Liver (tissue), 9 donors: ENCODE measurements around the gene C12orf50. TPM values are rescaled to one million over a fixed set of nuclear protein-coding genes. Genes with fewer than 3 reads are reported as not detected.
"Not testable (repeated sequence)": the region's sequence is repeated elsewhere in the genome, so short reads cannot be mapped to it uniquely, and the experiment has no call there.

Experiments used
- DNase-seq: peaks from one replicate; pipeline ENCODE4 v3.0.0-alpha.2; 2017; ENCODE audit warnings: low spot score
- H3K27ac ChIP-seq, 2 donors: one replicate each; pipeline ENCODE4 v1.7.0; 2013; ENCODE audit warnings: inconsistent platforms in 2 of 2, low read length in 2 of 2, control low read depth in 1 of 2, low read depth in 1 of 2, mild to moderate bottlenecking in 1 of 2
- H3K27me3 ChIP-seq, 4 donors: one replicate each; pipeline versions ENCODE4 v1.6.1 to v1.7.0; 2013; ENCODE audit warnings: low read length in 3 of 4, inconsistent platforms in 1 of 4, mild to moderate bottlenecking in 1 of 4, moderate library complexity in 1 of 4; ENCODE audit not compliant: control insufficient read depth in 4 of 4, insufficient read depth in 4 of 4
- H3K36me3 ChIP-seq, 4 donors: one replicate each; pipeline versions ENCODE4 v1.6.1 to v1.7.0; 2013; ENCODE audit warnings: low read length in 3 of 4, mild to moderate bottlenecking in 3 of 4, low read depth in 1 of 4, moderate library complexity in 1 of 4; ENCODE audit not compliant: control insufficient read depth in 4 of 4, insufficient read depth in 3 of 4
- H3K4me1 ChIP-seq, 4 donors: one replicate each; pipeline versions ENCODE4 v1.6.1 to v1.7.0; 2013; ENCODE audit warnings: low read length in 3 of 4, mild to moderate bottlenecking in 3 of 4, moderate library complexity in 1 of 4; ENCODE audit not compliant: control insufficient read depth in 4 of 4, insufficient read depth in 4 of 4
- H3K4me3 ChIP-seq, 3 donors: one replicate each; pipeline versions ENCODE4 v1.6.1 to v1.7.0; 2013; ENCODE audit warnings: low read length in 3 of 3, control low read depth in 1 of 3, low read depth in 1 of 3, mild to moderate bottlenecking in 1 of 3
- H3K9ac ChIP-seq, 2 donors: one replicate each; pipeline ENCODE4 v1.7.0; 2013; ENCODE audit warnings: low read length in 2 of 2, mild to moderate bottlenecking in 2 of 2, moderate library complexity in 2 of 2, control low read depth in 1 of 2, low read depth in 1 of 2
- H3K9me3 ChIP-seq, 4 donors: one replicate each; pipeline versions ENCODE4 v1.6.1 to v1.7.0; 2013; ENCODE audit warnings: low read length in 3 of 4; ENCODE audit not compliant: control insufficient read depth in 4 of 4
- CTCF ChIP-seq: fragments of 150-350 bp; IDR thresholded peaks from 2 replicates; pipeline ENCODE4 v1.5.1; 2017; ENCODE audit warnings: improper control_type of control experiment, low read depth, low read length; ENCODE audit not compliant: missing input control
- EGR1 ChIP-seq, 2 donors: IDR thresholded peaks; 2 replicates each; pipeline ENCODE4 v1.6.1; 2016 to 2018; ENCODE audit warnings: antibody characterized with exemption in 2 of 2, low read depth in 2 of 2
- FOXA1 ChIP-seq: IDR thresholded peaks from 2 replicates; pipeline ENCODE4 v1.6.1; 2016; ENCODE audit warnings: antibody characterized with exemption
- FOXA2 ChIP-seq: IDR thresholded peaks from 2 replicates; pipeline ENCODE4 v1.6.1; 2016; ENCODE audit warnings: antibody characterized with exemption
- HNF4A ChIP-seq, 2 donors: conservative IDR thresholded peaks; 2 replicates each; pipeline ENCODE4 v1.6.1; 2016; ENCODE audit warnings: antibody characterized with exemption in 2 of 2, mild to moderate bottlenecking in 2 of 2
- HNF4G ChIP-seq: IDR thresholded peaks from 2 replicates; pipeline ENCODE4 v1.6.1; 2016; ENCODE audit warnings: antibody characterized with exemption
- JUND ChIP-seq, 2 donors: IDR thresholded peaks; 2 replicates each; pipeline ENCODE4 v1.6.1; 2016; ENCODE audit warnings: antibody characterized with exemption in 2 of 2
- NR2F2 ChIP-seq: IDR thresholded peaks from 2 replicates; pipeline ENCODE4 v1.6.1; 2016; ENCODE audit warnings: antibody characterized with exemption
- RAD21 ChIP-seq, 2 donors: IDR thresholded peaks; 2 replicates each; pipeline ENCODE4 v1.6.1; 2016; ENCODE audit warnings: antibody characterized with exemption in 2 of 2, mild to moderate bottlenecking in 2 of 2
- RXRA ChIP-seq, 2 donors: IDR thresholded peaks; 2 replicates each; pipeline ENCODE4 v1.6.1; 2017 to 2018; ENCODE audit warnings: antibody characterized with exemption in 2 of 2, mild to moderate bottlenecking in 1 of 2
- SP1 ChIP-seq: IDR thresholded peaks from 2 replicates; pipeline ENCODE4 v1.6.1; 2018; ENCODE audit warnings: antibody characterized with exemption, mild to moderate bottlenecking
- TAF1 ChIP-seq: conservative IDR thresholded peaks from 2 replicates; pipeline ENCODE4 v1.6.1; 2016; ENCODE audit warnings: antibody characterized with exemption, mild to moderate bottlenecking
- YY1 ChIP-seq: IDR thresholded peaks from 2 replicates; pipeline ENCODE4 v1.6.1; 2016; ENCODE audit warnings: antibody characterized with exemption, mild to moderate bottlenecking
- WGBS: extraction: QIAGEN DNeasy Blood & Tissue Kit; methylation state at CpG from one replicate; pipeline ENCODE4 v1.1.7; 2013; 5-methylcytosine and 5-hydroxymethylcytosine counted together
- polyA plus RNA-seq, 2 donors: library from polyadenylated mRNA; stranded (reverse) in 1 of 2; unstranded in 1 of 2; fragments of 200-250 nt in 1 of 2; fragments of >200 nt in 1 of 2; fragmentation: Nextera tagmentation in 1 of 2; extraction: Ambion mirVana in 1 of 2; gene quantifications; one replicate each; pipeline versions ENCODE4 v1.2.1 to v1.2.3, GENCODE V29; 2013 to 2015
- total RNA-seq, 2 donors: library from RNA; depleted of rRNA; stranded (reverse); fragments of >200 nt; gene quantifications; one replicate each; pipeline ENCODE4 v1.2.3, GENCODE V29; 2014
- TF ChIP-seq, protein P1 (sequence below): IDR thresholded peaks from 2 replicates; pipeline ENCODE4 v1.6.1; 2016; ENCODE audit warnings: antibody characterized with exemption
- TF ChIP-seq, protein P2 (sequence below): IDR thresholded peaks from 2 replicates; pipeline ENCODE4 v1.6.1; 2016; ENCODE audit warnings: antibody characterized with exemption
- donor health status: healthy.
- donor health status: healthy.
- donor health status: healthy.
- donor health status: healthy.
- donor health status: healthy.

Gene C12orf50
- total and polyA plus RNA-seq, 4 donors, result 0.08 TPM; not detected in 3

DNA sequence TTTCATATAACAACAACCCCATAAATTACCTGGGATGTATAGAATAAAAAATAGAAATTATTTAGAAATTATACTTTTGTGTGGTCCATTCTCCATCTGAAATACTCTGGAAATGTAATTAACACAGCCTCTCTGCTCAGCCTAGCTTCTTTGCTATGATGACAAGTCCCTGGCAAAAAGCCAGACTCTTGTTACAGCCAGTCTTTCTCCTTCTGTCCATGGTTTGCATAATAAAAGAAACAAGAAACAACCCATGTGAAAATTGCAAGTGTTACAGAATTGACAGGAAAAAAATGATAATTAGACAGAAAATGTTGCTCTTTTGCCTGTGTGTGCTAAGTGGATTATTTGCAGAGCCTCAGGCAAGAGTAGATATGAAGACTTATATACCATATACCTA is 61.3 kb downstream of the C12orf50 start:
- TF ChIP-seq, protein P1, sequence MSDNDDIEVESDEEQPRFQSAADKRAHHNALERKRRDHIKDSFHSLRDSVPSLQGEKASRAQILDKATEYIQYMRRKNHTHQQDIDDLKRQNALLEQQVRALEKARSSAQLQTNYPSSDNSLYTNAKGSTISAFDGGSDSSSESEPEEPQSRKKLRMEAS, result no peak
- TF ChIP-seq HNF4A (conservative IDR thresholded peaks at IDR 0.05) (no peak), TAF1 (no peak), FOXA1 (no peak), RAD21 (IDR thresholded peaks at IDR 0.05) (no peak), FOXA2 (no peak), YY1 (no peak), SP1 (no peak), RXRA (IDR thresholded peaks at IDR 0.05) (no peak), CTCF (no peak), JUND (IDR thresholded peaks at IDR 0.05) (no peak), NR2F2 (no peak)
- TF ChIP-seq, protein P2, sequence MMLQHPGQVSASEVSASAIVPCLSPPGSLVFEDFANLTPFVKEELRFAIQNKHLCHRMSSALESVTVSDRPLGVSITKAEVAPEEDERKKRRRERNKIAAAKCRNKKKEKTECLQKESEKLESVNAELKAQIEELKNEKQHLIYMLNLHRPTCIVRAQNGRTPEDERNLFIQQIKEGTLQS, result no peak
- H3K4me3 ChIP-seq, result no peak overlapping the region
- no peak overlapping the region for H3K9ac ChIP-seq
- no peaks in the 10 kb centered on the region for H3K36me3 ChIP-seq
- DNase-seq, result no peak
- no peaks in the 10 kb centered on the region for H3K9me3 ChIP-seq
- no peaks in the 10 kb centered on the region for H3K4me1 ChIP-seq
- H3K27me3 ChIP-seq, result no peaks in the 10 kb centered on the region
- H3K27ac ChIP-seq, result no peak overlapping the region

DNA sequence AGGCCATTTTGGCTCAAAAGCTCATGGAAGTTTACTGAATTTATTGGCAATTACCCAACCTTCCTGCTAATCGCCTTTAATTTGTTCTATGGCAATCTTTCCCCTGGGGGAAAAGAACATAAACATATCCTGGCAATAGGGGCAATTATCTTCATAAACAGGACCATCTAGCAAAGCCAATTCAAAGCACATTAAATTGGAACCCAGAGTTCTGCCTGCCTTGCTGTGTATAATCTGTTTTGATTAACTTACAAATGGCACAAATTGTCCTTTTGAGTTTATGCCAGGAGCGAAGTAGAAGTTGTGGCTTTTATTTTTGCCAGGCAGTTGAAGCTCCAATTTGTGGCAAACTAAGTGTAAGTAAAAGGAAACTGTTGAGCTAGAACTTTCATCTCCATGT is 68.6 kb downstream of the C12orf50 start:
- Histone ChIP-seq H3K4me1 (no peaks in the 10 kb centered on the region), H3K27me3 (no peaks in the 10 kb centered on the region), H3K36me3 (no peaks in the 10 kb centered on the region), H3K9me3 (no peaks in the 10 kb centered on the region), H3K4me3 (no peak overlapping the region), H3K27ac (no peak overlapping the region), H3K9ac (no peak overlapping the region)
- no peak for DNase-seq
- 56% methylated on average over 2 of the region's 2 CpGs for WGBS
- no peak for TF ChIP-seq EGR1 (IDR thresholded peaks at IDR 0.05; ENCODE audit: low read depth in 2 of 2)
- TF ChIP-seq, protein P1, result no peak
- no peak for TF ChIP-seq JUND (IDR thresholded peaks at IDR 0.05)
- TF ChIP-seq CTCF, result no peak
- TF ChIP-seq RXRA (IDR thresholded peaks at IDR 0.05), result no peak
- TF ChIP-seq HNF4A (conservative IDR thresholded peaks at IDR 0.05), result no peak
- TF ChIP-seq HNF4G, result no peak
- TF ChIP-seq, protein P2, result no peak

GRCh38 chr12:87954028-87954427 is 75.2 kb downstream of the C12orf50 start:
- not testable (repeated sequence) for H3K9me3 ChIP-seq, H3K27me3 ChIP-seq, DNase-seq, H3K27ac ChIP-seq, H3K36me3 ChIP-seq, H3K4me3 ChIP-seq, H3K4me1 ChIP-seq, H3K9ac ChIP-seq
- WGBS, result 91% methylated on average over 7 of the region's 7 CpGs
